Mucosa of rectum (tissue), 2 donors: ENCODE measurements around the gene PAIP2.
A peak's percentile ranks its signal among the peaks of the same experiment; 100 is the strongest.

Experiments
- H3K27ac ChIP-seq, 2 donors: one replicate each; pipeline ENCODE4 v1.7.0; 2013; ENCODE audit warnings: inconsistent platforms in 2 of 2, low read depth in 2 of 2, low read length in 2 of 2
- H3K27me3 ChIP-seq, 2 donors: one replicate each; pipeline ENCODE4 v1.7.0; 2013; ENCODE audit warnings: low read length in 2 of 2; ENCODE audit not compliant: control insufficient read depth in 2 of 2, insufficient read depth in 2 of 2
- H3K36me3 ChIP-seq, 2 donors: one replicate each; pipeline ENCODE4 v1.7.0; 2013; ENCODE audit warnings: low read length in 2 of 2; ENCODE audit not compliant: control insufficient read depth in 2 of 2, insufficient read depth in 2 of 2
- H3K4me1 ChIP-seq, 2 donors: one replicate each; pipeline ENCODE4 v1.7.0; 2013; ENCODE audit warnings: low read length in 2 of 2, mild to moderate bottlenecking in 1 of 2; ENCODE audit not compliant: control insufficient read depth in 2 of 2, insufficient read depth in 2 of 2
- H3K4me3 ChIP-seq, 2 donors: one replicate each; pipeline ENCODE4 v1.7.0; 2013; ENCODE audit warnings: low read length in 2 of 2
- H3K9ac ChIP-seq, 2 donors: one replicate each; pipeline ENCODE4 v1.7.0; 2013; ENCODE audit warnings: low read length in 2 of 2, low read depth in 1 of 2, mild to moderate bottlenecking in 1 of 2
- H3K9me3 ChIP-seq, 2 donors: one replicate each; pipeline ENCODE4 v1.7.0; 2013; ENCODE audit warnings: low read length in 2 of 2; ENCODE audit not compliant: control insufficient read depth in 2 of 2
- donor health status: healthy.
- donor health status: Normal muscosa, but diverticular disease.

PAIP2 gene

GRCh38 chr5:139391570-139392323, 50.1 kb downstream of the PAIP2 start:
- H3K4me3 ChIP-seq = peak overlapping the region; percentile 75 to 76
- no peaks in the 10 kb centered on the region for H3K9me3 ChIP-seq
- peak overlapping the region; percentile 85 to 90 for H3K27ac ChIP-seq
- H3K36me3 ChIP-seq = peaks cover 8 to 10% of the 10 kb centered on the region in 2 donors
- H3K27me3 ChIP-seq = peaks cover 0 to 7% of the 10 kb centered on the region in 2 donors
- peak overlapping the region; percentile 63 to 68 for H3K9ac ChIP-seq
- H3K4me1 ChIP-seq = peaks cover 50 to 58% of the 10 kb centered on the region in 2 donors

DNA sequence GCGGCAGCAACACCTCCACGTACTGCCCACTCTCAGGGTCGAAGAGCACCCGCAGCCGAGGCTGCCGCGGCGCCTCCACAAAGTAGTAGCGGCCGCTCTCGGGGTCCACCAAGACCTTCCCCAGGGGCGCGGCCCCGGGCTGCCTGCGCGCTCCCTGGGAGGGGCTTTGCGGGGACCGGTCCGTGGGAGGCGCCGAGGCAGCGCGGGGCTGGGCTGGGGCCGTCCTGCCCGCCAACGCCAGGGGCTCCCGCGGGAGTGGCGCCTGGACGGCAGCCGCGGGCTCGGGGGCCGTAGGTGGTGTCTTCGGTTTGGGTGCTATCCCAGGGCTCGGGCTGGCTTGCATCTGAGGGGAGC, 50.6 kb downstream of the PAIP2 start:
- H3K9me3 ChIP-seq = no peaks in the 10 kb centered on the region
- peak overlapping the region; percentile 60 to 68 for H3K9ac ChIP-seq
- H3K27ac ChIP-seq = peak overlapping the region; percentile 85 to 90
- peak overlapping the region; percentile 75 to 76 for H3K4me3 ChIP-seq
- H3K4me1 ChIP-seq = peaks cover 50 to 58% of the 10 kb centered on the region in 2 donors
- H3K36me3 ChIP-seq = peaks cover 8 to 10% of the 10 kb centered on the region in 2 donors
- H3K27me3 ChIP-seq = peaks cover 0 to 7% of the 10 kb centered on the region in 2 donors

- Histone ChIP-seq H3K4me1 (peaks cover 46 to 53% of the 10 kb centered on the region in 2 donors), H3K36me3 (peaks cover 8 to 10% of the 10 kb centered on the region in 2 donors), H3K4me3 (peak overlapping the region; percentile 75 to 76), H3K27ac (peak overlapping the region; percentile 85 to 90), H3K9me3 (no peaks in the 10 kb centered on the region), H3K27me3 (peaks cover 0 to 7% of the 10 kb centered on the region in 2 donors), H3K9ac (peak overlapping the region; percentile 35 to 68)
Measured at GRCh38 chr5:139392678-139393496, 51.2 kb downstream of the PAIP2 start.

DNA sequence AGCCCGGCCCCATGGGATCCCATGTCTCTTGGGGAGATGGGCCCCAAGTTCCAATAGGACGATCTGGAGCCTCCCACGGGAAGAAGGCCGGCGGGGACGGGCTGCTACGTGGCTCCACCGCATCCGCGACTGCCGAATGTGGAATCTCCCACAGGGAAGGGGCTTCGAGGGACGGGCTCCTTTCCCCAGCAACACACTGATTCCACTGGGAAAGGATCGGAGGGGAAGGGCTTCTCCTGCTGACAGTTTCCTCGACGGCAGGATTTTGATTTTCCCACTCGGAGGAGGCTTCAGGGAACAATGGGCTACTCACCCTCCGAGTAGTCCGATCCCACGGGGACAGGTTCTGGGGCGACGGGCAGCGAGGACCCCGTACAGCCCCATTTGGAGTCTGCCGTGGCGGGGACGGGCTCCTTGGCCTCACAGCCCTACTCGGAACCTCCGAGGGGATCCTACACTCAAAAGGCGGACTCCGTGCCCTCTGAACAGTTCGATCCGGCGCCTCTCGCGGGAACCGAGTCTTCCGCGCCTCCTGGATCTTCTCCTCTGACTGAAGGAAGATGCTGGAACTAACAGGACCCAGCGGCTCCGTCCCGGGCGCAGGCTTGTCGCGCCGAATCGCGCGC, 52.0 kb downstream of the PAIP2 start:
- H3K4me3 ChIP-seq = peak overlapping the region; percentile 75 to 76
- peaks cover 0 to 7% of the 10 kb centered on the region in 2 donors for H3K27me3 ChIP-seq
- no peak overlapping the region for H3K27ac ChIP-seq
- peaks cover 40 to 51% of the 10 kb centered on the region in 2 donors for H3K4me1 ChIP-seq
- peaks cover 8 to 10% of the 10 kb centered on the region in 2 donors for H3K36me3 ChIP-seq
- no peaks in the 10 kb centered on the region for H3K9me3 ChIP-seq
- H3K9ac ChIP-seq = peak overlapping the region; percentile 35 to 68

GRCh38 chr5:139394123-139394653, 52.5 kb downstream of the PAIP2 start:
- Histone ChIP-seq H3K9ac (peak overlapping the region in 1 of 2 donors; percentile 68), H3K9me3 (no peaks in the 10 kb centered on the region), H3K27me3 (peaks cover 0 to 7% of the 10 kb centered on the region in 2 donors), H3K4me3 (peak overlapping the region; percentile 75 to 76), H3K4me1 (peaks cover 36 to 46% of the 10 kb centered on the region in 2 donors), H3K36me3 (peaks cover 8 to 10% of the 10 kb centered on the region in 2 donors), H3K27ac (no peak overlapping the region)

DNA sequence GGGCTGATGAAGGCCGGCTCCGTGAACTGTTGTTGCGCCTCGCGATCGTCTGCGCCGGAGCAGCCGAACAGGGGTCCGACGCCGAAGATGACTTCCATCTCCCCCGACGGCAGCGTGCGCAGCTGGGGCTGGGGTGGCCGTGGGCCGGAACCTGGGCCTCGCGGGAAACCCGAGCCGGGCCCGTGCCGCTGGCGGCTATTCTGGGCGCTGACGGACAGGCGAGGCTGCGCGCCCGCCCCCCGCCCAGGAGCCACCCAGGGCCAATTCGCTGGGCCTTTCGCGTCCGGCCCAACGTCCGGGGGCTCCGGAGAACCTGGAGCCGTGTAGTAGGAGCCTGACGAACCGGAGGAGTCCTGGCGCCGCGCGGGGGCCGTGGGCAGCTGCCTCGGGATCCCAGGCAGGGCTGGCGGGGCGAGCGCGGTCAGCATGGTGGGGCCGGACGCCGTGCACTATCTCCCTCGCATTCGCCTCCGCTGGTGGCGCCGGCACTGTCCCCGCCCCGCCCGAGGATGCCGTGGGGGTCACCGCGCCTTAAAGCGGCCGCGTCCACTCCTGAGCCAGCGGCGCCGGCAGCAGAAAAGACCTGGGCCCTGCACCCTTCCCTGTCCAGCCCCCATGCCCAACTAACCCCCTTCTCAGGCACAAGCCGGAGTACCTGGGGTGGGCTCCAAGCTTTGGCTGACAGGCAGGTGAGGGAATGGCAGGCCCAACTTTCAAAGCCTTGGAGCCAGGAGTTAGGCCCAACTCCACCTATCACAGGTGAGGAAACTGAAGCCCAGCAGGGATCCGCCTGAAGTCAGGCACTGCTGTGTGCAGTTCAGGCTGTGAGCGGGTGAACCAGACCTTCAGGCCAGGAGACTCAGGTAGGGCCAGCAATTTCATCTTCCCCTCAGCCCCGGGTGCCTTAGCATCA, 53.3 kb downstream of the PAIP2 start, which contains the start of gene PROB1:
Gene PROB1, minus strand, starts transcription at position 451 of the 913 bp plus-strand sequence. Its CDS starts 23 bp downstream, at position 428.
- peak within 1 kb of the TSS in 1 of 2 donors; percentile 68 for H3K9ac ChIP-seq
- H3K27ac ChIP-seq = no peak within 1 kb of the TSS
- peaks cover 30 to 40% of the 10 kb centered on the region in 2 donors for H3K4me1 ChIP-seq
- H3K9me3 ChIP-seq = no peaks in the 10 kb centered on the region
- peaks cover 0 to 7% of the 10 kb centered on the region in 2 donors for H3K27me3 ChIP-seq
- H3K36me3 ChIP-seq = peaks cover 8 to 9% of the 10 kb centered on the region in 2 donors
- peak within 1 kb of the TSS; percentile 75 to 76 for H3K4me3 ChIP-seq

DNA sequence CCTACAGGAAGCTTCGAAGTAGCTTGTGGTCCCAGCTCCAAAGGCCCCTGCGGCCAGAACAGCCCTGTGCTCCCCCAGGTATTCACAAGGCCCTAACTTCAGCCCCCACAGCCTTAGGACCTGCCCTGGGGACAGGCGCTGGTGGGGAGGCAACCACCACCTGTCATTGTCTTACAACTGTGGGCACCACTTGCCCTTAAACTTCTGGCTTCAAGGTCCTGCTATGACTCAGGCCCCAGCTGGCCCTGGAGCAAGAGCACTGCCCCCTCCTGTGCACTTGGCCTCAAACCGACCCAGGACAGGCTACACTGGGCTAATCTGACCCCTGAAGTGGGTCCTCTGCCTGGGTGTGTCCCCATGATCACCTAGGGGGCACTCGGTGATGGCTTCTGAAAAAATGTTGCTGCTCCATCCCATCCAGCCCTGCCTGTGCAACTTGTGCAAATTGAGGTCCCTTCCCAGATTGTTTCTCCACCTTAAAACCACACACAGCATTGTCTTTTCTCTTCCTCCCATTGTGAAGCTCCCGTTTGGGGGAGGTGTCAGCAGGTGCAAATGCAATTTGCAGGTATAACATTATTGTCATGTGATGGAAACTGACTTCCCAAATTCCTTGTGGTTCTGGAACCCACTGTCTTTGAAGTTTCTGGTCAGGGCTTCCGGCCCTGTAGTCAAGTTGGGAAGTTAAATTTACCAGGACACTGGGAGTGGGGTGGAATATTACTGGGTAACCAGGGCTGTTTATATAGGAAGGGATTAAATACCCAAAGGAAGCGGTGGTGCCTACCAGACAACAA, 54.4 kb downstream of the PAIP2 start:
- Histone ChIP-seq H3K4me1 (peaks cover 19 to 28% of the 10 kb centered on the region in 2 donors), H3K9ac (no peak overlapping the region), H3K4me3 (no peak overlapping the region), H3K36me3 (peaks cover 3 to 5% of the 10 kb centered on the region in 2 donors), H3K9me3 (no peaks in the 10 kb centered on the region), H3K27ac (no peak overlapping the region), H3K27me3 (peaks cover 0 to 7% of the 10 kb centered on the region in 2 donors)

GRCh38 chr5:139396691-139397090, 55.0 kb downstream of the PAIP2 start:
- Histone ChIP-seq H3K9me3 (no peaks in the 10 kb centered on the region), H3K27me3 (peaks cover 0 to 7% of the 10 kb centered on the region in 2 donors), H3K36me3 (peaks cover 3 to 7% of the 10 kb centered on the region in 2 donors), H3K4me3 (no peak overlapping the region), H3K4me1 (peaks cover 14 to 22% of the 10 kb centered on the region in 2 donors), H3K27ac (no peak overlapping the region), H3K9ac (no peak overlapping the region)
